Keratinocyte (primary cell): ENCODE results near the gene GSDMA. TPM values are rescaled to one million over a fixed set of nuclear protein-coding genes. Genes with fewer than 3 reads are reported as not detected.

ENCODE experiments used
- DNase-seq: peaks from one replicate; pipeline ENCODE4 v3.0.0-alpha.2; 2011; ENCODE audit warnings: low read depth, missing footprints, low spot score
- FAIRE-seq: peaks from 2 replicates; lab custom pipeline; 2011; peaks lifted over from hg19 to GRCh38; lab: Jason Lieb, UNC
- H2AFZ ChIP-seq: 2 replicates; pipeline ENCODE4 v1.6.0; 2012; ENCODE audit warnings: low read length, control low read depth, inconsistent platforms; ENCODE audit not compliant: control insufficient read depth
- H3K27ac ChIP-seq: 2 replicates; pipeline ENCODE4 v1.5.1; 2011; ENCODE audit warnings: low read length; ENCODE audit not compliant: control insufficient read depth, insufficient read depth
- H3K27me3 ChIP-seq: 3 replicates; pipeline ENCODE4 v1.6.0; 2011; ENCODE audit warnings: low read length; ENCODE audit not compliant: control insufficient read depth, insufficient read depth; ENCODE audit errors: extremely low read depth
- H3K36me3 ChIP-seq, 2 experiments: 2 replicates in 1 of 2; 3 replicates in 1 of 2; pipeline ENCODE4 v1.5.1; 2011; ENCODE audit warnings: low read length in 2 of 2, mild to moderate bottlenecking in 1 of 2; ENCODE audit not compliant: control insufficient read depth in 2 of 2, insufficient read depth in 2 of 2; ENCODE audit errors: extremely low read depth in 1 of 2
- H3K4me1 ChIP-seq: 3 replicates; pipeline ENCODE4 v1.5.1; 2011; ENCODE audit warnings: low read length; ENCODE audit not compliant: control insufficient read depth, insufficient read depth; ENCODE audit errors: extremely low read depth
- H3K4me2 ChIP-seq: 3 replicates; pipeline ENCODE4 v1.6.0; 2011; ENCODE audit warnings: low read depth, low read length; ENCODE audit not compliant: control insufficient read depth, insufficient read depth; ENCODE audit errors: extremely low read depth
- H3K4me3 ChIP-seq, 3 experiments: fragments of 200-600 bp in 1 of 3; sonication (generic) in 1 of 3; 2 replicates in 2 of 3; 3 replicates in 1 of 3; pipeline ENCODE4 v1.5.1; 2011 to 2016; ENCODE audit warnings: low read length in 3 of 3, mild to moderate bottlenecking in 3 of 3, control low read depth in 2 of 3, inconsistent platforms in 1 of 3, low read depth in 1 of 3, mixed read lengths in 1 of 3, mixed run types in 1 of 3, moderate library complexity in 1 of 3; ENCODE audit not compliant: control insufficient read depth in 2 of 3, insufficient read depth in 2 of 3; ENCODE audit errors: extremely low read depth in 1 of 3
- H3K79me2 ChIP-seq: 2 replicates; pipeline ENCODE4 v1.6.0; 2012; ENCODE audit warnings: low read length; ENCODE audit not compliant: control insufficient read depth, insufficient read depth
- H3K9ac ChIP-seq: 3 replicates; pipeline ENCODE4 v1.6.0; 2011; ENCODE audit warnings: low read length; ENCODE audit not compliant: control insufficient read depth, insufficient read depth; ENCODE audit errors: extremely low read depth
- H3K9me1 ChIP-seq: 3 replicates; pipeline ENCODE4 v1.6.0; 2011; ENCODE audit warnings: low read length; ENCODE audit not compliant: control insufficient read depth, insufficient read depth; ENCODE audit errors: extremely low read depth
- H3K9me3 ChIP-seq: 2 replicates; pipeline ENCODE4 v1.5.1; 2012; ENCODE audit warnings: low read depth, low read length; ENCODE audit not compliant: control insufficient read depth
- H4K20me1 ChIP-seq: 3 replicates; pipeline ENCODE4 v1.6.0; 2011; ENCODE audit warnings: low read length; ENCODE audit not compliant: control insufficient read depth, insufficient read depth; ENCODE audit errors: extremely low read depth
- CTCF ChIP-seq, 3 experiments: IDR thresholded peaks in 1 of 3; conservative IDR thresholded peaks in 1 of 3; optimal IDR thresholded peaks in 1 of 3; 2 replicates in 2 of 3; 3 replicates in 1 of 3; pipeline versions ENCODE3 to v1.5.1; 2011; ENCODE audit warnings: low read length in 3 of 3, mild to moderate bottlenecking in 3 of 3, moderate library complexity in 2 of 3, control low read depth in 1 of 3, inconsistent platforms in 1 of 3; ENCODE audit not compliant: insufficient read depth in 2 of 3; ENCODE audit errors: extremely low read depth in 1 of 3
- EZH2 ChIP-seq: IDR thresholded peaks from one replicate; pipeline ENCODE4 v1.6.1; 2012; ENCODE audit warnings: inconsistent platforms, mild to moderate bottlenecking, low read length, moderate library complexity
- dilution Hi-C: fragments of 300-500 bp; cut with MboI; formaldehyde crosslinking; loops from one replicate; pipeline ENCODE4 v1.7.0; 2020; ENCODE audit warnings: low sequenced_read_pairs; ENCODE audit not compliant: extremely low pct_ligation_motif_present
- polyA plus RNA-seq, 5 experiments: library from polyadenylated mRNA; depleted of rRNA in 3 of 5; stranded (reverse) in 3 of 5; stranded (forward) in 1 of 5; unstranded in 1 of 5; fragments of >200 nt; gene quantifications; 1 replicate in 1 of 5; 2 replicates in 3 of 5; 3 replicates in 1 of 5; pipeline versions ENCODE4 v1.2.1 to v1.2.3, GENCODE V29; 2011 to 2012; ENCODE audit warnings: missing spikeins in 2 of 5, low read depth in 1 of 5, low replicate concordance in 1 of 5

GSDMA gene
- polyA plus RNA-seq, 1 donor (not counting 4 experiments of a cell fraction or from before 2014, with no cell fraction given), result 5.0 TPM

GRCh38 chr17:39951924-39952679 is 10.7 kb upstream of the GSDMA start:
- Histone ChIP-seq H3K4me1 (peaks cover 6% of the 10 kb centered on the region), H3K79me2 (no peaks in the 10 kb centered on the region), H3K9me3 (no peaks in the 10 kb centered on the region), H4K20me1 (no peaks in the 10 kb centered on the region), H3K9ac (peak overlapping the region; percentile 56), H2AFZ (peak overlapping the region; percentile 84), H3K27ac (no peak overlapping the region), H3K36me3 (no peaks in the 10 kb centered on the region), H3K27me3 (peaks cover 5% of the 10 kb centered on the region), H3K4me2 (peak overlapping the region; percentile 93), H3K9me1 (no peaks in the 10 kb centered on the region), H3K4me3 (peak overlapping the region; percentile 34 to 67 (median 62))
- dilution Hi-C loops, result no loop called here
- no peak for DNase-seq
- TF ChIP-seq EZH2, result no peak
- no peak for TF ChIP-seq CTCF (optimal IDR thresholded peaks at IDR 0.05 in 1 of 3, IDR thresholded peaks at IDR 0.05 in 1 of 3, conservative IDR thresholded peaks at IDR 0.05 in 1 of 3; ENCODE audit: extremely low read depth in 1 of 3, insufficient read depth in 2 of 3, low read length in 3 of 3)
- FAIRE-seq, result no peak

- dilution Hi-C loops, result no loop called here
- Histone ChIP-seq H2AFZ (peak overlapping the region; percentile 87), H3K9ac (peak overlapping the region; percentile 56), H3K79me2 (no peaks in the 10 kb centered on the region), H3K4me2 (peak overlapping the region; percentile 93), H3K9me3 (no peaks in the 10 kb centered on the region), H3K27ac (no peak overlapping the region), H3K27me3 (peaks cover 5% of the 10 kb centered on the region), H3K4me1 (peaks cover 4% of the 10 kb centered on the region), H4K20me1 (no peaks in the 10 kb centered on the region), H3K4me3 (peak overlapping the region; percentile 34 to 67 (median 62)), H3K36me3 (no peaks in the 10 kb centered on the region), H3K9me1 (no peaks in the 10 kb centered on the region)
- FAIRE-seq (peak; percentile 46), DNase-seq (peak; percentile 79)
- TF ChIP-seq CTCF (optimal IDR thresholded peaks at IDR 0.05 in 1 of 3, IDR thresholded peaks at IDR 0.05 in 1 of 3, conservative IDR thresholded peaks at IDR 0.05 in 1 of 3; ENCODE audit: extremely low read depth in 1 of 3, insufficient read depth in 2 of 3, low read length in 3 of 3), result no peak
- TF ChIP-seq EZH2, result no peak
Observed at GRCh38 chr17:39952680-39953470, 9.9 kb upstream of the GSDMA start.
